Neural cell (in vitro differentiated cells): Measurements from ENCODE around the gene APC. TPM values are rescaled to one million over a fixed set of nuclear protein-coding genes. Genes with fewer than 3 reads are reported as not detected.

Experiments used
- H2AFZ ChIP-seq: fragments of 200-600, 300-800 bp; sonication (generic), shearing (Covaris generic); 2 replicates; pipeline ENCODE4 v1.6.0; 2014; ENCODE audit warnings: low read depth, mild to moderate bottlenecking, antibody characterized with exemption, low read length, moderate library complexity
- H3F3A ChIP-seq: fragments of 200-600 bp; shearing (Covaris generic); 2 replicates; pipeline ENCODE4 v1.6.1; 2016; ENCODE audit warnings: mild to moderate bottlenecking, moderate library complexity, mixed read lengths, antibody characterized with exemption, low read length; ENCODE audit not compliant: insufficient read depth, poor library complexity, severe bottlenecking
- H3K27ac ChIP-seq: fragments of 200-600, 300-800 bp; sonication (generic), shearing (Covaris generic); 2 replicates; pipeline ENCODE4 v1.5.1; 2014; ENCODE audit warnings: mild to moderate bottlenecking, low read length, moderate library complexity
- H3K27me3 ChIP-seq: fragments of 300-800, 200-600 bp; sonication (generic), shearing (Covaris generic); 2 replicates; pipeline ENCODE4 v1.6.0; 2014; ENCODE audit warnings: mild to moderate bottlenecking, low read depth, low read length, moderate library complexity; ENCODE audit not compliant: insufficient read depth
- H3K36me3 ChIP-seq: fragments of 300-800, 200-600 bp; sonication (generic), shearing (Covaris generic); 2 replicates; pipeline ENCODE4 v1.5.1; 2014; ENCODE audit warnings: mild to moderate bottlenecking, antibody characterized with exemption, low read length, moderate library complexity; ENCODE audit not compliant: insufficient read depth
- H3K4me2 ChIP-seq: fragments of 300-800, 200-600 bp; sonication (generic), shearing (Covaris generic); 2 replicates; pipeline ENCODE4 v1.6.0; 2014; ENCODE audit warnings: mild to moderate bottlenecking, low read length
- H3K4me3 ChIP-seq: fragments of 300-800, 200-600 bp; sonication (generic), shearing (Covaris generic); 2 replicates; pipeline ENCODE4 v1.5.1; 2014; ENCODE audit warnings: mild to moderate bottlenecking, low read length, moderate library complexity
- H3K79me2 ChIP-seq: fragments of 200-600 bp; shearing (Covaris generic); replicated peaks from 2 replicates; pipeline ENCODE4 v1.6.0; 2014; ENCODE audit warnings: mild to moderate bottlenecking, low read length, moderate library complexity; ENCODE audit not compliant: insufficient read depth
- H3K9ac ChIP-seq: fragments of 300-800, 200-600 bp; sonication (generic), shearing (Covaris generic); 2 replicates; pipeline ENCODE4 v1.6.1; 2016; ENCODE audit warnings: mild to moderate bottlenecking, low read length, mixed read lengths
- H3K9me2 ChIP-seq: fragments of 200-600 bp; shearing (Covaris generic); 2 replicates; pipeline ENCODE4 v1.6.1; 2016; ENCODE audit warnings: mild to moderate bottlenecking, low read length, mixed read lengths; ENCODE audit not compliant: insufficient read depth
- H3K9me3 ChIP-seq: fragments of 200-600, 300-800 bp; sonication (generic), shearing (Covaris generic); 2 replicates; pipeline ENCODE4 v1.6.1; 2016; ENCODE audit warnings: mild to moderate bottlenecking, mixed run types, low read length, moderate library complexity, mixed read lengths
- H4K20me1 ChIP-seq: fragments of 200-600 bp; shearing (Covaris generic); 2 replicates; pipeline ENCODE4 v1.6.1; 2016; ENCODE audit warnings: mild to moderate bottlenecking, mixed run types; ENCODE audit not compliant: insufficient read depth
- CTCF ChIP-seq: fragments of 450-650 bp; IDR thresholded peaks from 2 replicates; pipeline ENCODE4 v1.5.1; 2014; ENCODE audit warnings: antibody characterized with exemption, mild to moderate bottlenecking, moderate library complexity; ENCODE audit not compliant: poor library complexity, severe bottlenecking
- EP300 ChIP-seq: fragments of 450-650 bp; conservative IDR thresholded peaks from 2 replicates; pipeline ENCODE4 v1.6.1; 2014; ENCODE audit warnings: antibody characterized with exemption, mild to moderate bottlenecking, moderate library complexity; ENCODE audit not compliant: poor library complexity, severe bottlenecking
- EZH2 ChIP-seq: fragments of 200-600, 300-800 bp; shearing (Covaris generic), sonication (generic); IDR thresholded peaks from 2 replicates; pipeline ENCODE4 v1.6.1; 2014; ENCODE audit warnings: antibody characterized with exemption, low read length, borderline replicate concordance, mild to moderate bottlenecking; ENCODE audit not compliant: insufficient read depth, poor library complexity, severe bottlenecking
- MXI1 ChIP-seq: fragments of 450-650 bp; conservative IDR thresholded peaks from 2 replicates; pipeline ENCODE4 v1.6.1; 2014; ENCODE audit warnings: antibody characterized with exemption, mild to moderate bottlenecking; ENCODE audit not compliant: poor library complexity, severe bottlenecking
- POLR2AphosphoS5 ChIP-seq: IDR thresholded peaks from 2 replicates; pipeline ENCODE4 v1.6.1; 2012
- RAD21 ChIP-seq: fragments of 450-650 bp; conservative IDR thresholded peaks from 2 replicates; pipeline ENCODE4 v1.6.1; 2014; ENCODE audit warnings: antibody characterized with exemption, mild to moderate bottlenecking, moderate library complexity
- SMC3 ChIP-seq: fragments of 450-650 bp; conservative IDR thresholded peaks from 2 replicates; pipeline ENCODE4 v1.6.1; 2014; ENCODE audit warnings: antibody characterized with exemption, mild to moderate bottlenecking, moderate library complexity; ENCODE audit not compliant: poor library complexity
- TAF1 ChIP-seq: IDR thresholded peaks from 2 replicates; pipeline ENCODE4 v1.6.1; 2012; ENCODE audit warnings: low read depth
- polyA plus RNA-seq: library from polyadenylated mRNA; depleted of rRNA; stranded (reverse); fragments of >200 nt; gene quantifications from 2 replicates; pipeline ENCODE4 v1.2.3, GENCODE V29; 2014
- TF ChIP-seq, protein P1 (sequence below): IDR thresholded peaks from 2 replicates; pipeline ENCODE4 v1.6.1; 2012; ENCODE audit warnings: borderline replicate concordance

Gene APC
- polyA plus RNA-seq, 1 donor from 2014 or later, result 40.6 TPM

DNA sequence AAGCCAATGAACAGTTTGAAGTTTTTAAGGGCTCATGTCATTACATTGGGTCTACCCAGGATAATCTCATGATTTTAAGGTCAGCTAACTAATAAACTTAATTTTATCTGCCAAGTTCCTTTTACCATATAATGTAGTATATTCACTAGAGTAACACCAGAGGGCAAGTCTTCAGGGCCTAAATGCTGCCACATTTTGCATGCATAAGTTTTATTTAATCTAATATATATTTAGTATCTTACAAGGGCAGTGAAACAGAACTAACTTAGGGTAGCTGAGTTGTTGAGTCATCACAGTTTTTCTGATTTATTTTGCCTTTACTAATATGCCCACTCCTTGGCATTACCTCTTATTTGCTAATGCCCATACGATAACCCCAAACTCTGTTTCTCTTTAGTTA lies 8.1 kb upstream of the APC start (continued):
- TF ChIP-seq EZH2, result no peak

- Histone ChIP-seq H3K9ac (no peak overlapping the region), H2AFZ (no peak overlapping the region), H3K9me3 (no peaks in the 10 kb centered on the region), H4K20me1 (no peaks in the 10 kb centered on the region), H3K27me3 (no peaks in the 10 kb centered on the region), H3K9me2 (no peaks in the 10 kb centered on the region), H3K27ac (no peak overlapping the region), H3K4me3 (no peak overlapping the region), H3K36me3 (no peaks in the 10 kb centered on the region), H3F3A (no peaks in the 10 kb centered on the region), H3K4me2 (no peak overlapping the region), H3K79me2 (peaks cover 65% of the 10 kb centered on the region)
- TF ChIP-seq POLR2AphosphoS5, result no peak
- TF ChIP-seq TAF1, result no peak
- no peak for TF ChIP-seq MXI1
- no peak for TF ChIP-seq SMC3
- TF ChIP-seq EZH2, result no peak
- TF ChIP-seq RAD21, result no peak
- TF ChIP-seq EP300, result no peak
- TF ChIP-seq CTCF, result no peak
- TF ChIP-seq, protein P1, sequence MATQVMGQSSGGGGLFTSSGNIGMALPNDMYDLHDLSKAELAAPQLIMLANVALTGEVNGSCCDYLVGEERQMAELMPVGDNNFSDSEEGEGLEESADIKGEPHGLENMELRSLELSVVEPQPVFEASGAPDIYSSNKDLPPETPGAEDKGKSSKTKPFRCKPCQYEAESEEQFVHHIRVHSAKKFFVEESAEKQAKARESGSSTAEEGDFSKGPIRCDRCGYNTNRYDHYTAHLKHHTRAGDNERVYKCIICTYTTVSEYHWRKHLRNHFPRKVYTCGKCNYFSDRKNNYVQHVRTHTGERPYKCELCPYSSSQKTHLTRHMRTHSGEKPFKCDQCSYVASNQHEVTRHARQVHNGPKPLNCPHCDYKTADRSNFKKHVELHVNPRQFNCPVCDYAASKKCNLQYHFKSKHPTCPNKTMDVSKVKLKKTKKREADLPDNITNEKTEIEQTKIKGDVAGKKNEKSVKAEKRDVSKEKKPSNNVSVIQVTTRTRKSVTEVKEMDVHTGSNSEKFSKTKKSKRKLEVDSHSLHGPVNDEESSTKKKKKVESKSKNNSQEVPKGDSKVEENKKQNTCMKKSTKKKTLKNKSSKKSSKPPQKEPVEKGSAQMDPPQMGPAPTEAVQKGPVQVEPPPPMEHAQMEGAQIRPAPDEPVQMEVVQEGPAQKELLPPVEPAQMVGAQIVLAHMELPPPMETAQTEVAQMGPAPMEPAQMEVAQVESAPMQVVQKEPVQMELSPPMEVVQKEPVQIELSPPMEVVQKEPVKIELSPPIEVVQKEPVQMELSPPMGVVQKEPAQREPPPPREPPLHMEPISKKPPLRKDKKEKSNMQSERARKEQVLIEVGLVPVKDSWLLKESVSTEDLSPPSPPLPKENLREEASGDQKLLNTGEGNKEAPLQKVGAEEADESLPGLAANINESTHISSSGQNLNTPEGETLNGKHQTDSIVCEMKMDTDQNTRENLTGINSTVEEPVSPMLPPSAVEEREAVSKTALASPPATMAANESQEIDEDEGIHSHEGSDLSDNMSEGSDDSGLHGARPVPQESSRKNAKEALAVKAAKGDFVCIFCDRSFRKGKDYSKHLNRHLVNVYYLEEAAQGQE, result no peak
Observed at GRCh38 chr5:112732131-112732530, 5.6 kb upstream of the APC start.

- no peaks in the 10 kb centered on the region for H4K20me1 ChIP-seq
- no peak overlapping the region for H3K9ac ChIP-seq
- H3K79me2 ChIP-seq, result peaks cover 58% of the 10 kb centered on the region
- H3K9me3 ChIP-seq, result no peaks in the 10 kb centered on the region
- no peak overlapping the region for H3K27ac ChIP-seq
- no peak for TF ChIP-seq EP300
- no peaks in the 10 kb centered on the region for H3K36me3 ChIP-seq
- H3K4me3 ChIP-seq, result no peak overlapping the region
- no peaks in the 10 kb centered on the region for H3K9me2 ChIP-seq
- no peaks in the 10 kb centered on the region for H3K27me3 ChIP-seq
- H3K4me2 ChIP-seq, result no peak overlapping the region
- no peak overlapping the region for H2AFZ ChIP-seq
- peaks cover 1% of the 10 kb centered on the region for H3F3A ChIP-seq
Observed at GRCh38 chr5:112733586-112733985, 4.1 kb upstream of the APC start.
